Measurements from ENCODE around the gene PDZK1. TPM values are rescaled to one million over a fixed set of nuclear protein-coding genes. Genes with fewer than 3 reads are reported as not detected.
"Not testable (repeated sequence)": the region's sequence is repeated elsewhere in the genome, so short reads cannot be mapped to it uniquely, and the experiment has no call there.

The PDZK1 gene
- 0.30 TPM for total RNA-seq
- long read RNA-seq, partial matches to known transcripts, result 0 of 1 reads
- long read RNA-seq, other reads (novel, unspliced or antisense), result 1 of 1 reads

DNA sequence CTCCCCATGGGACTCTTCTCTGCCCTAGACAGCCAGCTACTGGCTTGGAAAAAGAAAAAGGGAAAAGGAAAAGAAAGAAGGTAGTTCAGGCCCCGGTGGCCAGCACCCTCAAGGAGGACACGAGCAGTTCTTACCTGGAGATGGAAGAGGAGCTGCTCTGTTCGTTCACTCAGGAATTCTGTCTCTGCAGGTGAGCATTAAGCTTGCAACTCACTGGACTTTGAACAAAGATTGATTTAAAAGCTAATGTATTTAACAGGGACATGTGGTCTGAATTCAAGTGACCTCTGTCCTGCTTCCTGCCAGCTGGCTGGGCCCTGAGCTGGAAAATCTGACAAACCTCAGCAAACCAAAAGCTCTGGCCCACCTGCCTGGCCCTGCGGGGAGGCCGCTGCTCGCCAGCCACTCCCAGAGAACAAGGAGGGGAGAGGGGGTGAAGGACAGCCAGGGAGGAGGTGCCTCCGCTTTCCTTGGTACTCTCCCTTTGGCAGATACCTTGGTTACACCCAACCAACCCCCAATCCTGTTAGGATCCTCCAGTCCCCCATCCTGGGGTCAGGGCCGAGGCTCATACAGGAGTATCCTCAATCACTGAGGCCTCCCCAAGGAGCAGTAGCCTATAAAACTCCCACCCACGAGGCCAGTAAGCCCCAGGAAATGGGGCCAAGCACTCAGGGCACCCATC, at the start of gene PDZK1:
Gene PDZK1, minus strand, starts transcription at position 186 of the 685 bp plus-strand sequence. CDS start 19,347 bp downstream, outside the sequence.
- intact Hi-C loops (cut with DNase I), result no loop called here
- no peak for ATAC-seq
- no peak for DNase-seq (ENCODE audit: missing footprints)

DNA sequence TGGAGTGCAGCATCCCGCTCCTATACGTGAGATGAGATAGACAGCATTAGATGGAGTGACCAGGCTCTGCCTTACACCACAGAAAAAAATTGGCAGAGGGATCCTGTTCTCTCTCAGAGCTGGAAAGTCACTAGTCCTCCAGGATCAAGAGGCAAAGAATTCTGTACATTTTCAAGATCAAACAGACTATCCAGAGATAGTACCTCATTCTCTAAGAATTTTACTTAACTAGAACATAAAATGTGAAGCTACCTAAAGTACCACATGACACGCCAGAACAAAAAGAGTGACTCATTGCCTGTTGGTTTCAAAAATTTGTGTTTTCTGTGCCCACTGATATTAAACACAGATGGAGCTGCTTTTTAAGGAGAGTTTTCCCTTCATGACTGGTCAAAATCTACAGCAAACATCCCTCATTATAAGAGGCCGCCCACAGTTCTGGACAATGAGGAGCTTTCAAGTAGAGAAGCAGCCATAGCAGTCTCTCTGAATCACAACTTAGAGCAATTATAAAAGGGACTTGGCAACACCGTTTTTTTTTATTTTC, 44.4 kb upstream of the PDZK1 start:
- intact Hi-C loops (cut with DNase I), result no loop called here
- ATAC-seq, result no peak
- DNase-seq (ENCODE audit: missing footprints), result no peak

DNA sequence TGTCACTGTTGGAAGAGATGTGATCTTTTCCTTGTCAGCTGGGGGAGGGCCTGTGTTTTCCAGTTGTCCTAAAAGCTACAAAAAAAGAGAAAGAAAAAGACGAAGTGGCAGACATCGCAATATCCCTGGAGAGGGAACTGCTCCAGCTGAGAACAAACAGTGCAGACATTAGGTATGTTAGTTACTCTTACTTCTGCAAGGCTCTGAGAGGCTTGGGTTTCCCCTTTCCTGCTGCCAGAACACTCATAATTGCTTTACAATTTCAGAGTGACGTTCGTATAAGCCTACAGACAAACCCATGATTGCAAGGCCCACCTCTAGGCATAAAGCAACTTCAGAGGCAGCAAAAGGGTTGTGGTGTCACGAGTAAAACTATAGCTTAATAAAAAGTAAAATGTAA, 43.3 kb upstream of the PDZK1 start:
- no peak for ATAC-seq
- intact Hi-C loops (cut with DNase I), result no loop called here

DNA sequence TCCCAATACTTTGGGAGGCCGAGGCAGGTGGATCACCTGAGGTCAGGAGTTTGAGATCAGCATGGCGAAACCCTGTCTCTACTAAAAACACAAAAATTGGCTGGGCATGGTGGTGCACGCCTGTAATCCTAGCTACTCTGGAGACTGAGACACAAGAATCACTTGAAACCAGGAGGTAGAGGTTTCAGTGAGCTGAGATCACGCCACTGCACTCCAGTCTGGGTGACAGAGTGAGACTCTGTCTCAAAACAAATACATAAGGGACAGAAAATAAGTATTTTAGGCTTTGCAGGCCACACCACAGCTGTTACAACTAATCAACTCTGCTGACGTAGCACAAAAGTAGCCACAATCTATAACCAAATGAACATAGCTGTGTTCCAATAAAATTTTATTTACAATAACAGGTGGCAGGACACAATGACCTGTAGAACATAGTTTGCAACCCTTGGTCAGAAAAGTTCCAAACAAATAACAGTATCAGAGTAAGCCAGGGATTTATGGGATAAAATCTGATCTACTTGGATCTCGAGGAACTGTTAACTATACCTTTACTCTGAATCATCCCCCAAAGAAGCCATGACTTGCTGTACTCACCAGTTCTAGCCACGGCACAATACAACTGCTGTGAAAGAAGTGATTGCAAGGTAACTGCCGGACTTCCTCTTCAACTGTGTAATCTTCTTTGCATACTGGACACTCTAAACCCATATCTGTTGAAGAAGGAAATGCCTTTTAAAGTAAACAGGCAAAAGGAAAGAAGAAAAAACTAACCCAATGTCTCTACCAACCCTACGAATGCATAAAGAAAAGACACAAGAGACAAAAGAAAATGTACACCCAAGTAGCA, 40.5 kb upstream of the PDZK1 start:
- intact Hi-C loops (cut with DNase I), result loop anchor here (10.0 kb wide), 1 partner anchor 77 kb away; the partner anchor contains the start of genes POLR3C and RNF115
- ATAC-seq, result no peak
- DNase-seq (ENCODE audit: missing footprints), result no peak

More for the DNA sequence above, 43.3 kb upstream of the PDZK1 start:
- DNase-seq (ENCODE audit: missing footprints), result no peak

DNA sequence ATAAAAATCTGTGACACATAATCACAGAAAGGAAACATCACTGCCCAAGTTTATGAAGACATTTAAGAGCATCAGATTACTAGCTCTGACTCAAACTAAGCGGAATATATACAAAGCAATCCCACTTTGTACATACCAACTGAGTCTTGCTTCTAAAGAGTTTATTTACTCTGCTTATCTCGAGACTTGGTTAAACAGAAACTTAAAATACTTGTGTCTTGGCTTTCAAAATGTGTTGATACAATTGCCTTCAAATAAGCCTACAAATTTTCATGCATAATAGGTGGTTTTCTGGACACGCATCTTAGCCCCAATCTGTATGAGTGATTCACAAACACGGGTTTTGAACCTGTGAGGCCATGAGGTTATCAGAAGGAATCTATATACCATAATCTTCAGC, 33.1 kb upstream of the PDZK1 start:
- ATAC-seq (no peak), DNase-seq (ENCODE audit: missing footprints) (no peak)
- intact Hi-C loops (cut with DNase I), result loop anchor here (10.0 kb wide), 1 partner anchor 85 kb away; the partner anchor contains the start of genes POLR3C and RNF115

DNA sequence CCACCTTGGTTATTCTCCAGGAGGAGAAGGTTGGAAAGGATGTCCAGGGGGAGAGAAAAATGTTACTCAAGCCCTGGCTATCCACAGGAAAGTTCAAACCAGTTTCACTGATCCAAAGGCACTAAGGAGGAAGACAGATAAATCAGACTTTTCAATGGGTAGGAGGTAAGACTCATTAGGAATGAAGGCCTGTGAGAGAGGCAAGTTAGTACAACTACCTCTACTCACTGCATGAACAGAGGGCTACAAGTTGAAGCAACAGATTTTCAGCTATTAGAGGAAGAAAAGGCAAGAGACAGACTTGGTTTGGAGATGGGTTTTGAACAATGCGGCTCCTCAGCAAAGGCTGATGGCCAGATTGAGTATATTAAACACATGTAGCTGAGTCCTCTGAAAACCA, 29.0 kb upstream of the PDZK1 start:
- ATAC-seq, result no peak
- no peak for DNase-seq (ENCODE audit: missing footprints)
- intact Hi-C loops (cut with DNase I), result no loop called here

DNA sequence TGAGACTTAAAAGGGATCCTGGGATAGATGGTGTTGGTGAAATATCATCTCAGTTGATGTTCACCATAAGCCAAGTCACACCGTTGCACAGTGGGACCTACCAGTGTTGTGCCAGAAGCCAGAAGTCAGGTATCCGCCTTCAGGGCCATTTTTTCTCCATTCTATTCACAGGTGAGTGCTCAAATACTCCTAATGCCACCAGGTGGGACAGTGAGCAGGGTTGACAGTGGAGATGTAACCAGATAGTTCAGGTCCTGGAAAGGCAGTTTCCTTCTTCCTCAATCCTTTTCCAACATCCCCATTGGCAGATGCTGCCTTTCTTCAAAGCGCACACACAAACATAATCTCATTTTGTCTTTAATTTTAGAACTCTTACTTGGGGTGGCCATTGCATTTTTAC, 23.7 kb upstream of the PDZK1 start:
- DNase-seq (ENCODE audit: missing footprints) (no peak), ATAC-seq (no peak)
- intact Hi-C loops (cut with DNase I), result no loop called here

DNA sequence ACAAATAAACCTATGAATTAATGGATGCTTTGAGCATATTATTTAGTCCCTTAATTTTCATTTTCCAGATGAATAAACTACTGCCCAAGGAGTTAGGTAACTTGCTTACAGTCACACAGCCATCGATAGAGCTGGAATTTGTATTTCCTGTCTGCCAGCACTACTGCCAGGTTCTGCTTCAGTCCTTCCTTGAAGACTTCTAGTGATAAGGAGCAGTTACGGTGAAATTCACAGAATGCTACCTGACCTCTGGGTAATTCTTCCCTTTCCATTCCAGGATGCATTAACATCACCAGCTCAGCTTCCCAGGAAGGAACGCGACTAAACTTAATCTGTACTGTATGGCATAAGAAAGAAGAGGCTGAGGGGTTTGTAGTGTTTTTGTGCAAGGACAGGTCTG, 23.3 kb upstream of the PDZK1 start:
- DNase-seq (ENCODE audit: missing footprints), result no peak
- intact Hi-C loops (cut with DNase I), result no loop called here
- ATAC-seq, result no peak

DNA sequence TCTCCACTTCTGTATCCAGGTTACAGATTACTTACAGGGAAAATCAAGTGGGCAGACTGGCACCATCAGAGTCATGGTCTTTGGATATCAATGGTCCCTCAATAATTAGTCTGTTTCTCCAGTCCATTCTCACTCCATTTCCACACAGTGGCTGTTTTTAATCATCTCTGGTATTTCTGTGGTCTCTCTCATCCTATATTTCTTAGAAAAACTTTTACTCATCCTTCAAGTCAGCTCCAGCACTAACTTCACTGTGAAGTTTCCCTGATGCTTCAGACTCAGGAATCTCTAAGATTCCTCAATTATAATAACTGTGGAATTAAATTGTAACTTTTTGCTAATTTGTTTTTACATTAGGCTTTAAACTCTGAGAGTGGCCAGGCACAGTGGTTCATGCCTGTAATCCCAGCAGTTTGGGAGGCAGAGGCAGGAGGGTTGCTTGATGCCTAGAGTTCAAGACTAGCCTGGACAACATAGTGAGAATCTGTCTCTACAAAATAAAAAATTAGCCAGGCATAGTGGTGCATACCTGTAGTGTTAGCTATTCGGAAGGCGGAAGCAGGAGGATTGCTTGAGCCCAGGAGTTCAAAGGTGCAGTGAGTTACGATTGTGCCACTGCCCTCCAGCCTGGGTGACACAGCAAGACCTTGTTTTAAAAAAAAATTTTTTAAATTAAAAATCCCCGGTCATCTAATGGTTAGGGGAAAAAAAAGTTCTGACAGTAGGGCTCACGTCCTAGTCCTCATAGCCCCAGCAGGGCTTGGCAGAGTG, 22.7 kb upstream of the PDZK1 start:
- ATAC-seq (no peak), DNase-seq (ENCODE audit: missing footprints) (no peak)
- intact Hi-C loops (cut with DNase I), result no loop called here

DNA sequence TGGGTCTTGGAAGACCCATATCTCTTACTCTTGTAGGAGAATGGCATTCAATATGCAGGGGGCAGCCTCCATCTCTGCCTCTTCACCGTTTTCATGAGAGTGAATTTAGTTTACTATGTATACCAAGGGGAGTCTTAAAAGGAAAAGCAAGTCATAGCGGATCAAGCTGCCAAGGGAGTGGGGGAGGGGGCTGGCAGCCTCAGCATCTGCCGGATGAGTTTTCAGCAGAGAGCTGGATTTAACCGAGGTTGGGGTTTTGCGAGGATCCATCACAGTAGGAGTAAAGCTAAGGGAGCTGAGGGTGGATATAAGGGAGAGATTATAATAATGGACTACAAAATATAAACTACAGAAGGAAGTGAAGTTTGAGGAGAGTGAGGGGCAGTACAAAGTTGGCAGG, 22.0 kb upstream of the PDZK1 start:
- ATAC-seq, result no peak
- intact Hi-C loops (cut with DNase I), result no loop called here
- no peak for DNase-seq (ENCODE audit: missing footprints)

DNA sequence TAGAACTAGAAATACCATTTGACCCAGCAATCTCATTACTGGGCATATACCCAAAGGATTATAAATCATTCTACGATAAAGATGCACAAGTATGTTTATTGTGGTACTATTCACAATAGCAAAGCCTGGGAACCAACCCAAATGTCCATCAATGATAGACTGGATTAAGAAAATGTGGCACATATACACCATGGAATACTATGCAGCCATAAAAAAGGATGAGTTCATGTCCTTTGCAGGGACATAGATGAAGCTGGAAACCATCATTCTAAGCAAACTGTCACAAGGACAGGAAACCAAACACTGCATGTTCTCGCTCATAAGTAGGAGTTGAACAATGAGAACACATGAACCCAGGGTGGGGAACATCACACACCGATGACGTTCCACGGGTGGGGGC, 19.0 kb upstream of the PDZK1 start:
- ATAC-seq; intact Hi-C loops (cut with DNase I); DNase-seq (ENCODE audit: missing footprints): not testable (repeated sequence)

DNA sequence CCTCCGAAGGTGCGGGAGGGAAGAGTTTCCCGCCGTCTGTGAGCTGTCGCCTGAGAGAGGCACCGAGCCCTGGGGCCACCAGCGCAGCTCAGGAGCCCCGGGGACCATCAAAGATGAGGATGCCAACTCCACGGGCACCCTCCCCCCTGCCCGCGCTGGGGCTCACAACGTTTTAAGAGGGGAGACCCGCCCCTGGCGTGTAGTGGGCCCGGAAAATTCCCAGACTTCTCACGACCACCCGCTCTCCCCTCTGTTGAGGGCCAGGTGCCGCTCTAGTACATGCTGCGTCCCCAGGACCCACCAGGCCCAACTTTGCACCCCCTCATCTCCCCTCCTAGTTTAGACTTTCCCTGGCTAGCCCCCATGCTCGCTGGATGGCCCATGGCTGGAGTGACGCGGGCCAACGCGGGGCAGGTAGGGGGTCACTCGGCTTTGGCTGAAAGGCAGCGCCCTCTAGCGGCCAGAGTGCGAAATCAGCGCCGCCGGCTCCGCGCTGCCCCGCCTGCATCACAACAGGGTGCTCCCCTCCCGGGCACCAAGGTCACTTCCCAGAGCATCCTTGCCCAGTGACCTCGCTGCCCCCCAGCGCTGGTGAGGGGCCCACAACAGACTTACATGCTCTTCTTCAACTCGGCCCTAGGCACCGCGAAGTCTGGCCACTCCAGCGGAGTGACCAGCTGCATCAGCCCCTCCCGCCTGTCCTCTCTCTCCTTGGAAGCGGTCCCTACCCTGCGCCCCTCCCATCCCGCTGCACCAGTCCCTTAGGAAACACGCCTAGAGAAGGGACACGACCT, 13.9 kb upstream of the PDZK1 start:
- peak; percentile 92 for ATAC-seq
- DNase-seq (ENCODE audit: missing footprints), result peak; percentile 88
- intact Hi-C loops (cut with DNase I), result no loop called here

DNA sequence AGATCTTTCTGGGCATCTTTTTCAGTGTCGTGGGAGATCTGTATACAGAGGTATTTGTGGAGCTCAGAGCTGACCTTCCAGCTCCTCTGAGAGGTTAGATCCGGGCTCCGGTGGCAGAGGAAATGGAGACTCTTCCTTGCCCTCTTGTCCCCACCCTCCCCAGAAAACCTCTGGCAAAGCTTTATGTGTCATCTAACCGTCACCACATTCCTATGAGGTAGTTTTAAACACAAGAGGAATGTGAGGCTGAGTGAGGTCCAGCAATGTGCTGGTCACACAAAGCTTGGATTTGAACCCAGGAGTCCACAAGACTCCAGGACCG, 13.3 kb upstream of the PDZK1 start:
- intact Hi-C loops (cut with DNase I), result no loop called here
- DNase-seq (ENCODE audit: missing footprints), result no peak
- no peak for ATAC-seq

DNA sequence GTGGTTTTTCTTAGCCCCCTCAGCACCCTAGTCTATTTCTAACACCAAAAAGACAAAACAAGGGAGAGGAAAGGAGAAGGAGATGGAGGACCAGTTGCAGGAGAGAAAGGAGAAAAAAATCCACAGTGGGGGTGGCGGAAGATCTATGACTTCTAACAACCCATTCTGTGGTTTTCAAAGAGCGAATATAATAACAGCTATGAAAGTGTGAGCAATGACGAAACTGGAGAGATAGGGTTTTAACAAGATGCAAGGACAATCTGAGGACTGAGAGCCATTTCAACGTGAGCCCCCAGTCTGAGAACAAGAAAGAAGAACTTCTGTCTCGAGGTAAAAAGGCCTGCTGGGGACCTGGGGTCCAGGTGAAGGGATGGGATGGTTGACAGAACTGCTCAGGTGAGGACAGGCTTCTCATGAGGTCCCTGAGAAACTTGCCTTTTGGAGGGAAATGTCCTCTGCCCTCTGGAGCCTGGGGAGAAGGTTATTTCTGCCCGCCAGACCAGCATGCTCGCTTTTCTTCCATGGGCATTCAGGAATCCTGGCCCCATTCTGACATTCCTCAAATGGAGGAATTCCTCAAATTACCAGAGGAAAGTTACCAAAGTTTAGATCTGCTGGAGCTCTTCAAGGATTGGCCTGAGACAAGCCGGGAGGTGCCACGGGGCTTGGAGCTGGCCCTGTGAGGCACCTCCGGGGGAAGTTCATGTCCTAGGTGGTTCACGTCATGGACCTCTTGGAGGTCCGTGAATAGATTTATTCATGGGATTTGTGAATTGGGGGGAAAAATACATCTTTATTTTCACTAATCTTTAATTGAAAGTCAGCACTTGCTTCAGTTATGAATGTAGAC, 12.3 kb upstream of the PDZK1 start, which contains the start of gene CD160:
Gene CD160, plus strand, starts transcription at position 270 of the 850 bp plus-strand sequence. CDS start 8,829 bp downstream, outside the sequence.
- intact Hi-C loops (cut with DNase I), result no loop called here
- ATAC-seq (no peak), DNase-seq (ENCODE audit: missing footprints) (no peak)

DNA sequence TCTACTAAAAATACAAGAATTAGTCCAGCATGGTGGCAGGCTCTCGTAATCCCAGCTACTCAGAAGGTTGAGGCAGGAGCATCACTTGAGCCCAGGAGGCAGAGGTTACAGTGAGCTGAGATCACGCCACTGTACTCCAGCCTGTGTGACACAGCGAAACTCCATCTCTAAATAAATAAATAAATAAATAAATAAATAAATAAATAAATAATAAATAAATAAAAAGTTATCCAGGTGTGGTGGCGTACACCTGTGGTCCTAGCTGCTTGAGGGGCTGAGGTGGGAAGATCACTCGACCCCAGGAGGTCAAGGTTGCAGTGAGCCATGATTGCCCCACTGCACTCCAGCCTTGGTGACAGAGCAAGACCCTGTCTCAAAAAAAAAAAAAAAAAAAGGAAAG, 11.3 kb upstream of the PDZK1 start:
- DNase-seq (ENCODE audit: missing footprints); ATAC-seq; intact Hi-C loops (cut with DNase I): not testable (repeated sequence)

DNA sequence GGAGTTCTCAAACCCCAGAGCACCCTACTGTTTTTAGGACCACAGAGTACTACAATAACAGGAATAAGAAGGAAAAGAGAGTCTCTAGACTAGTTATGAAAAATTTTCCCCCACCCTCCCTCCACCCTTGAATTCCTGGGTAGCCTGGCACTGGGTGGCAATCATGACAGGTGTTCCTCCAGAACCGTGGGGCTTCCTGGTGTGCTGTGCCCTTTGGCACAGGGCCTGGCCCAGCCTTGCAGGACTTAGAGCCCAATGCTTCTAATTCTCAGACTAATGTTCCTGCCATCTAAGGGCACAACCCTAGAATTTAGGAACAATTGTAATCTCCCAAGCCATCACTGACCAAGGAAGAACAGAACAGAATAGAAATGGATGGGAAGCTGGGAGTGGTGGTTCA, 10.7 kb upstream of the PDZK1 start:
- ATAC-seq, result no peak
- intact Hi-C loops (cut with DNase I), result no loop called here
- DNase-seq (ENCODE audit: missing footprints), result no peak

DNA sequence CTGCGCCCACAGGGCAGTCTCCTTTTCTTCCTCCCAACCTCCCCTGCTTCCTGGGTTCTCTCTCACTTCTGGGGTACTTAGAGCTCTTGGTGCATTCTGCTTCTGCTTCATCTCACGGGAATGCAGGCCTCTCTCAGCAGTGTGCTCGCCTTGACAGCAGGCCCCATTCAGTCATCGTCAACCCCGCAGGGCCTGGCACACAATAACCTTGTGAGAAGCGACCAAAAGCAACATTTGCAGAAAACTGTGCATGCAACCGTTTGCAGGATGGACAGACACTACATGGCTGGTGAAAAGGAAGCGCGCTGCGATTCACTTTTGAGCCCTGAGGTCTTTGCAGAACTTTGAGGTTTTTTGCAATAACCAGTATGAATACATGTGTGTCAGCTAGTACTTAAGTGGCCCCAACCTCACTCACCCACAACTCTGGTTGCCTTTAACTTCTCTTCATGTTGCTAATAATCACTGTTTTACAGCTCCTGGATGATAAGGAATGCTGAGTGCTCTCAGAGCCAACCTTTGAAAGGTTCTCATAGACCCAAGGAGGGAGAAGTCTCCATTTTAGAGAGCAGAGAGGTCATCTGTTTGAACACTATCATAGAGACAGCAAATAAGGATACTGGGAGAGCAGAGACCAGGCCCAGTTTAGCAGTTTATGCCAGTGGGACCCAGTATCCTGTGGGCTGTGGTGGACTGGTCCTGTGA, 9.6 kb upstream of the PDZK1 start:
- intact Hi-C loops (cut with DNase I), result no loop called here
- no peak for DNase-seq (ENCODE audit: missing footprints)
- no peak for ATAC-seq
